H1 (cell line): ENCODE measurements around the gene RNF145. TPM values are rescaled to one million over a fixed set of nuclear protein-coding genes. Genes with fewer than 3 reads are reported as not detected.

ENCODE experiments used
- BCL11A ChIP-seq, 2 experiments: IDR thresholded peaks; one replicate each; pipeline ENCODE4 v1.6.1; 2011; ENCODE audit warnings: low read depth in 2 of 2, low read length in 2 of 2, mild to moderate bottlenecking in 2 of 2
- KDM4A ChIP-seq: IDR thresholded peaks from one replicate; pipeline ENCODE4 v1.7.1; 2012; ENCODE audit warnings: low read depth, mild to moderate bottlenecking, moderate library complexity, low read length, inconsistent platforms; ENCODE audit not compliant: severe bottlenecking
- RFX5 ChIP-seq: IDR thresholded peaks from 2 replicates; pipeline ENCODE4 v1.6.1; 2011; ENCODE audit warnings: low read depth, low read length, improper control_type of control experiment, borderline replicate concordance
- polyA plus RNA-seq, 7 experiments: library from polyadenylated mRNA; depleted of rRNA in 3 of 7; stranded (reverse) in 5 of 7; unstranded in 2 of 7; fragments of >200 nt in 5 of 7; fragments of 200-250 nt in 2 of 7; gene quantifications; 1 replicate in 5 of 7; 2 replicates in 1 of 7; 4 replicates in 1 of 7; pipeline versions ENCODE4 v1.2.1 to v1.2.3, GENCODE V29; 2011 to 2013; ENCODE audit warnings: missing spikeins in 2 of 7, mixed read lengths in 2 of 7
- total RNA-seq: library from RNA; stranded (reverse); fragmentation: NEBNext Ultra II Directional; extraction: Animal tissue kit (Norgen Biotek cat#: 25700); gene quantifications from 2 replicates; pipeline ENCODE4 v1.2.1, GENCODE V29; 2021
- TF ChIP-seq, protein P1 (sequence below), 3 experiments: IDR thresholded peaks; 1 replicate in 2 of 3; 2 replicates in 1 of 3; pipeline versions ENCODE4 v1.5.1 to v1.6.1; 2011; ENCODE audit warnings: low read length in 3 of 3, mild to moderate bottlenecking in 3 of 3, inconsistent platforms in 2 of 3, low read depth in 1 of 3, moderate library complexity in 1 of 3; ENCODE audit not compliant: insufficient read depth in 1 of 3; ENCODE audit errors: control extremely low read depth in 1 of 3

RNF145 gene
- total and polyA plus RNA-seq, 2 of the 8 experiments (the other 6 are each of a cell fraction or from before 2014, with no cell fraction given): 34.2 to 72.5 TPM

DNA sequence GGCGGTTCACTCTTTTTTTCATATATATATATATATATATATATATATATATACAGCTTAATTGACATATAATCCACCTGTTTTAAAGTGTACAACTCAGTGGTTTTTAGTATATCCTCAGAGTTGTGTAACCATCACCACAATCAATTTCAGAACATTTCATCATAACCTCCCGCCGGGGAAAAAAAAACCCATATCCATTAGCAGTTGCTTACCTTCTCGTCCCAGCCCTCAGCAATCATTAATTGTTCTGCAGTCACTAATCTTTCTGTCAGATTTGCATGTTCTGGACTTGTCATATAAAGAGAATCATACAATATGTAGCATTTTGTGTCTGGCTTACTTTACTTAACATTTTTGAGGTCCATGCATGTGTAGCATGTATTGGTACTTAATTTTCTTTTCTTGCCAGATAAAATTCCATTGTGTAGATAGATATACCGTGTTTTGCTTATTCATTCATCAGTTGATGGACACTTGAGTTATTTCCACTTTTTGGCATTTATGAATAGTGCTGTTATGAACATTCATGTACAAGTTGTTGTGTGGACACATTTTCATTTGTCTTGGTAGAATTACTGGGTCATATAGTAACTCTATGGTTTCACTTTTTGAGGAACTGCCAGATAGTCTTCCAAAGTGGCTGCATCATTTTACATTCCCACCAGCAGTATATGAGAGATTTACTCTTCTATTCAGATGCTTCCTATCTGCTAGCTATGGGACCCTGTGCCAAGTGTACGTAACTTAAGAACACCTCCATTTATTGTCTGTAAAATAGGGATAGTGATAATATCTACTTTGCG is 3.5 kb upstream of the RNF145 start (continued):
- TF ChIP-seq, protein P1, sequence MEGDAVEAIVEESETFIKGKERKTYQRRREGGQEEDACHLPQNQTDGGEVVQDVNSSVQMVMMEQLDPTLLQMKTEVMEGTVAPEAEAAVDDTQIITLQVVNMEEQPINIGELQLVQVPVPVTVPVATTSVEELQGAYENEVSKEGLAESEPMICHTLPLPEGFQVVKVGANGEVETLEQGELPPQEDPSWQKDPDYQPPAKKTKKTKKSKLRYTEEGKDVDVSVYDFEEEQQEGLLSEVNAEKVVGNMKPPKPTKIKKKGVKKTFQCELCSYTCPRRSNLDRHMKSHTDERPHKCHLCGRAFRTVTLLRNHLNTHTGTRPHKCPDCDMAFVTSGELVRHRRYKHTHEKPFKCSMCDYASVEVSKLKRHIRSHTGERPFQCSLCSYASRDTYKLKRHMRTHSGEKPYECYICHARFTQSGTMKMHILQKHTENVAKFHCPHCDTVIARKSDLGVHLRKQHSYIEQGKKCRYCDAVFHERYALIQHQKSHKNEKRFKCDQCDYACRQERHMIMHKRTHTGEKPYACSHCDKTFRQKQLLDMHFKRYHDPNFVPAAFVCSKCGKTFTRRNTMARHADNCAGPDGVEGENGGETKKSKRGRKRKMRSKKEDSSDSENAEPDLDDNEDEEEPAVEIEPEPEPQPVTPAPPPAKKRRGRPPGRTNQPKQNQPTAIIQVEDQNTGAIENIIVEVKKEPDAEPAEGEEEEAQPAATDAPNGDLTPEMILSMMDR (IDR thresholded peaks at IDR 0.05; ENCODE audit: control extremely low read depth in 1 of 3, insufficient read depth in 1 of 3, low read depth in 1 of 3, low read length in 3 of 3): no peak
- TF ChIP-seq BCL11A (IDR thresholded peaks at IDR 0.05; ENCODE audit: low read depth in 2 of 2, low read length in 2 of 2): no peak
- TF ChIP-seq RFX5: no peak
- TF ChIP-seq KDM4A: no peak
- TF ChIP-seq, all 59 proteins: peak for 0
